Neural cell (in vitro differentiated cells): ENCODE measurements around the gene CASKIN1.

Source experiments
- CTCF ChIP-seq: fragments of 450-650 bp; IDR thresholded peaks from 2 replicates; pipeline ENCODE4 v1.5.1; 2014; ENCODE audit warnings: antibody characterized with exemption, mild to moderate bottlenecking, moderate library complexity; ENCODE audit not compliant: poor library complexity, severe bottlenecking
- EP300 ChIP-seq: fragments of 450-650 bp; conservative IDR thresholded peaks from 2 replicates; pipeline ENCODE4 v1.6.1; 2014; ENCODE audit warnings: antibody characterized with exemption, mild to moderate bottlenecking, moderate library complexity; ENCODE audit not compliant: poor library complexity, severe bottlenecking
- TAF1 ChIP-seq: IDR thresholded peaks from 2 replicates; pipeline ENCODE4 v1.6.1; 2012; ENCODE audit warnings: low read depth

GRCh38 chr16:2145843-2146242 lies 50.6 kb downstream of the CASKIN1 start:
- TF ChIP-seq CTCF (no peak), TAF1 (no peak), EP300 (no peak)
